SKM-1 (cell line): ENCODE data around the gene NPIPB8.
"Not testable (repeated sequence)": the region's sequence is repeated elsewhere in the genome, so short reads cannot be mapped to it uniquely, and the experiment has no call there.

Experiments used
- DNase-seq: peaks from one replicate; lab custom pipeline; 2025; ENCODE audit not compliant: unreplicated experiment; lab: John Stamatoyannopoulos, UW

Gene NPIPB8

GRCh38 chr16:28606291-28607115 is 31.4 kb upstream of the NPIPB8 start:
- no peak for DNase-seq

GRCh38 chr16:28607116-28607623 is 30.7 kb upstream of the NPIPB8 start:
- no peak for DNase-seq

- not testable (repeated sequence) for DNase-seq
Observed at GRCh38 chr16:28607681-28608495, 30.0 kb upstream of the NPIPB8 start.

DNA sequence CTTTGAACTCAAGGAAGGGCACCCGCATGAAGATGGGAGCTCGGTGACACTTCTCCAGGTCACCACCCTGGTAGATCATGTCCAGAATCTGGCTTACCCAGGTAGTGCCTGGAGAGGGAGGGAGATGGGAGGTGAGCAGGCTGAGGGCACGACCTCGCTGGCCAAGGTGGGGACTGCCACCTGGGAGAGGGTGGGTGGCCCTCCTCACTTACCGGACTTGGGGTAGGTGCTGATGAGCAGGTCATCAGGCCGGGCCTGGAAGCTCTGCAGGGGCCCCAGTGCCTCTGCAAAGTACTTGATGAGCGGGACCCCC is 29.4 kb upstream of the NPIPB8 start:
- DNase-seq, result not testable (repeated sequence)

GRCh38 chr16:28608867-28609596 is 28.8 kb upstream of the NPIPB8 start:
- not testable (repeated sequence) for DNase-seq

DNA sequence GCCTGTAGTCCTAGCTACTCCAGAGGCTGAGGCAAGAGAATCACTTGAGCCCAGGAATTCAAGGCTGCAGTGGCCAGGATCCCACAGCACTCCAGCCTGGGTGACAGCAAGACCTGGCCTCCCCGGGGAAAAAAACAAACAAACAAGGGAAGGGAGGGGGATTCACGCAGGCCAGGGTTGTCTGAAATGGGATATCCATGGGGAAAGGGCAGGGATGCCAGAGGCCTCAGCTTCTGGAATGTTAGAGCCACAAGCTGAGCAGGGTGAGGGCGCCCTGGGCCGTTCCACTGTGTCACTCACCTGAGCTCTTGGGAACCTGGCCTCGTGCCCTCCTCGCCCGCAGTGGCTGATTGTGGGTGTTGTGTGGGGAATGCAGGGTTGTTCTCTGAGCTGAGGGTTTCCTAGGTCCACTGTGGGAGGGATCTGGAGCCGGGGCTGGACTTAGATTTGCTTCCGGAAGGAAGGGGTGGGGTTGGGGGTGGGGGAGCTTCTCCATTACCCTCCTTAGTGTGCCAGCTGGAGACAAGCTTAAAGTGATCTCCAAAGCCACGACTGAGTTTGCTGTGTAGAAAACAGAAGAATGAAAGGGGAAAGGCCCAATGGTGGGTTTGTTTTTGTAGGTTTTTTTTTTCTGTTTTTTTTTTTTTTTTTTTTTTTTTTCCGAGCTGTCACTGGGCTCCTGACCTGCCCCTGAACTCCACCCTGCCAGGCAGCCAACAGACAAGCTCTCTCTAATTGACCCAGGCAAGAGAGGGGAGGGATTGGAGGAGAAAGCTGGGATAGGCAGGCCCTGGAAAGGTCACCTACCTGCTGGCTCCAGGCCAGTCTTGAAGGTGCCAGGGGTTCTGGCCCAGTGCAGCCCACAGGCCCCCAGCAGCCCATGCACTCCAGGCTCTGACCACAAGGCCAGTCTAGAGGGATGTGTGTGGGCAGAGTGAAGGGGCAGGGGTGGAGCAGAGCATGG is 28.0 kb upstream of the NPIPB8 start, which contains the start of gene SULT1A1:
TSS of gene SULT1A1 (minus strand) at position 414 of the 964 bp plus-strand sequence. CDS start 1,189 bp downstream, outside the sequence.
- DNase-seq, result no peak

DNA sequence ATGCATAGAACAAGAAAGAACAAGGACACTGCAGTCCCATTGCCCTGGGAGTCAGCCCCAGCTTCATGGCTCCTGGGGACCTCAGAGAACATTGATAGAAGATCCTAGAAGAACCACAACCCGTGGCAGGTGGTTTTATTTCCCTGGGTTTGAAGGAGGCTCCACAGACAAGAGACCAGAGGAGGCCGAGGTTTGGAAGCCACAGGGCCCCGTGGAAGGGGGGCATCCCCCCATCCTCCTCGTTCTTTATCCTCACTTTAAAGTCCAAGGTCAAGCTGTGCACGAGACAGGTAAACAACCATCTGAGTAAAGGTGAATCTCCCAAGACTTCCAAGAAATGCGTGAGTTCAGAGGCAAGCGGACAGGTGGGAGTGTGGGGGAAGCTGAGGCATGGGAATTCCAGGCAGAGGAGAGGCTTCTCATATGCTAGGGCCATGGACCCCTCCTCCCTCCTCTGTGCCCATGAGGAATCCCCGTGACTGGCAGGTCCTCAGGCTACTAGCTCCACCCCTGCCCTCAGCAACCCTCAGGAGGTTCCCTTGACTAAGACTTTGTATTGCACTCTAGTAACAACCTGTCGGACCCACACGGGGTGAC is 27.2 kb upstream of the NPIPB8 start:
- DNase-seq, result no peak

DNA sequence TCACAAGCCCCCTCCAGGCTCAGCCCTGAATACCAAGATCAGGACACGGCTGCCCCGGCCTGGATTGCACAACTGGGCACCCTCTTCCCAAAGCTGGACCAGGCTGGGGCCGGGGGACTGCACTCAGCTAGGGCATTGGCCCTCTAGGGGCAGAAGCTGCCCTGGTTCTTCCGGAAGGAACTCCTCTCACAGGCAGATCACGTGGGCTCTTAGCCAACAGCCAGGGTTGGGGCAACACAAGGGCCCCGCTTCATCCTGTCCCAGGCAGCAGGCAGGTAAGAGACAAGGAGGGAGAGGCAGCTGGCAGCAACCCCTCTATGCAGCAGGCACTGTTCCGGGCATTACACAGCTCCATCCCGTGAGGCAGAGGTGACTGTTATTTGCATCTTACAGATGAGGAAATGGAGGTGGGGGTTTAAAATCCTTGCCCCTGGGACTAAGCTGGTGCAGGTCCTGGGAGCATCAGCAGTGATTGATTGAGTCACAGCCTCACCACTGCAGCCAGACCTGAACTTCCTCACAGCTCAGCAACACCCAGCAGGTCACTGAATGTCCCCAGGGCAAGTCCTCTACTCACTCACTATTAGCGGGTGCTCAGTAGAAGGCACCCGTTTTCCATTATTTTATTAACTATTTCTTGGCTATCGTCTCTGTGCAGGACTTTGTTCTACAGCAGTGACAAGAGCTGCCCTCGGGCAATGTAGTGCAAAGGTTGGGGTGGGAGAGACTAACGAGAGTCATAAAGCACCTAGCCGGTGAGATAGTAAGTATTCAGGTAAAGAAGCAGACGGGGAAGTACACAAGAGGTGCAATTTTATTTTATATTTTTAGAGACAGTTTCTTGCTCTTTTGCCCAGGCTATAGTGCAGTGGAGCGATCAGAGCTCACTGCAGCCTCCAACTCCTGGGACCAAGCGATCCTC is 25.2 kb upstream of the NPIPB8 start:
- not testable (repeated sequence) for DNase-seq

DNA sequence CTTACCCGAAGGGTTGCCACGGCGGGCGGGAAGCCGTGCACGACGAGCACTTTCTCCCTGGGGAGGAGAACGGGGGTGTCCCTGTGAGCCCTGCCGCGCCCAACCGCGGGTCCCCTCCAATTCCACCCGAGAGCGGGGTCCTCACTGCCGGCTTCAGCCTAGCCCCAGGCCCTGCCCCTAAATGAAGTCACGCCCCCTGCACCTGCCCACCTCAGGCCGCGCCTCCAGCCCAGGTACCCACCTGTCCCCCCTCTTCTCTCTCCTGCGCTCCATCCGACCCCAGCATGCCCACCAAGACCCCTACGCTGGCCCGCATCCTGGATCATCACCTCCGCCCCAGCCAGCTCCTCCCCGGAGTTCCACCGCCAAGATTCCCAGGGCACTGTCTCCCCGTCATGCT is 24.0 kb upstream of the NPIPB8 start:
- not testable (repeated sequence) for DNase-seq

GRCh38 chr16:28614561-28614960 is 23.3 kb upstream of the NPIPB8 start:
- not testable (repeated sequence) for DNase-seq

- DNase-seq, result not testable (repeated sequence)
Observed at GRCh38 chr16:28615486-28616223, 22.2 kb upstream of the NPIPB8 start.

- DNase-seq, result not testable (repeated sequence)
Observed at GRCh38 chr16:28616224-28616577, 21.7 kb upstream of the NPIPB8 start.

- peak; percentile 36 for DNase-seq
Observed at GRCh38 chr16:28616636-28617035, 21.2 kb upstream of the NPIPB8 start.

DNA sequence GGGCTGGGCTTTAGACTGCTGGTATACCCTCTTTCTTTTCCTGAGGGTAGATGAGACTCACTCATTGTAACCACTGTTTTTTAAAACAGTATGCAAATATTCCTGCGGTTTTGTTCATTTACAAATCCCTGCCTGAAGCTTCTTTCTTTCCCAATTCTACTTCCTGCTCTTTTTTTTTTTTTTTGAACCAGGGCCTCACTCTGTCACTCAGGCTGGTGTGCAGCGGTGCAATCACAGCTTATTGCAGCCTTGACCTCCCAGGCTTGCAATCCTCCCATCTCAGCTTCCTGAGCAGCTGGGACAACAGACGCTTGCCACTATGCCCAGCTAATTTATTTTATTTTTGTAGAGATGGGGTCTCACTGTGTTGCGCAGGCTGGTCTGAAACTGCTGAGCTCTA is 20.0 kb upstream of the NPIPB8 start:
- no peak for DNase-seq

GRCh38 chr16:28620316-28620715 is 17.5 kb upstream of the NPIPB8 start:
- DNase-seq, result not testable (repeated sequence)

DNA sequence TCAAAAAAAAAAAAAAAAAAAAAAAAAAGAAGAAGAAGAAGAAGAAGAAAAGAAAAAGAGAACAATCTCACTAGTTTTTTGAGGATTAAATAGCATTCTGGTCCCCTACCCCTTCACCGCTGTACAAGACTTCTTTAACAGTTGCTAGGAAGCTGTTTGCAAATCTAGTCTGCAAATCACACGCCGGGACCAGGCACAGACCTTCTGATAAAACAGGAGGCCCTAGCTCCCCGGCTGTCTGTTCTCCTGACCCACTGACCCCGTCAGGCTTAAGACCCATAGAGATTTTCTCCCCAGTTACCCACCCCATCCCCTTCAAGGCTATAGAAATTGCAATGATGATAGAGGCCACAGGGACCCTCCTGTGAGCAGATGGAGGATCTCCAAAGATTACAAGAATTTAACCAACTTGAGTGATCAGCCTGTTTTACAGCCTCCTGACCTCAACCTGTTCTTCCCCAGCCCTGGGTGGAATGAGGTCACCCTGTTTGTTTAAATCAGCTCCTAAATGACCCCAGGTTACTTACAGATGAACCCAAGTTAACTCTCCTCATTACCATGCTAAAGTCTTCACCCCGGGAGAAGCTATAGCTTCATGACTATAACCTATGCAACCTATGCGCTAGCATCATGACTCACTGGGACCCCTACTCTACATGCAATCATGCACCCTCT is 16.2 kb upstream of the NPIPB8 start:
- no peak for DNase-seq

DNA sequence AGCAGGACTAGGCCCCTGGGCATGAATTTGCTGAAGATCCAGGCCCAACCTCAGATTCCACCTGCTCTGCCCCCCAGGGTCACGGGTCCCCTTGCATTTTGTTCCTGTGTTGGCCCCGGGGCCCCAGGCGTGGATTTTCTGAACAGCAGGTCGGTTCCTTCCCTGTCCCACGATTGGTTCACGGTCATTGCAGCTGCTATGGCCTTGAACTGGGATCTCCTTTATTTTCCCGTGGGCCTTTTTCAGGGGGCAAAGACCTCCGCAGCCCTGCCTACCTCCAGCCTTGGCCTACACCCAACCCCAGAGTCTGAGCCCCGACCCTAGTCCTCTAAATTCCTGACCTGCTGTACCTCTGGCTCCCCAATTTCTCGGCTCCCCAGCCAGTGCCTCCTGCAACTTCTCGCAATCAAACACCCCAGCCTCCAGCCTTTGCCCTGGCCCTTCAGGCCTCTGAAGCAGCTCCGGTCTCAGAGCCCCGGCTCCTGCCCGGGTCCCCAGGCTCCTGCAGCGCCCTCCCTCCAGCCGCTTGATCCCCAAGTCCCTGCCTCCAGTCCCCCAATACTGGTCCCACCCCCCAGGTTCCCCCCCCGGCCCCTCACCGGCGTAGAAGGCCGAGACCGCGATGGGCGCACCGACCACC is 15.2 kb upstream of the NPIPB8 start:
- DNase-seq, result not testable (repeated sequence)
